IgD-negative memory B cell (primary cell): ENCODE data around the gene USP35. TPM values are rescaled to one million over a fixed set of nuclear protein-coding genes. Genes with fewer than 3 reads are reported as not detected.
"Not testable (repeated sequence)": the region's sequence is repeated elsewhere in the genome, so short reads cannot be mapped to it uniquely, and the experiment has no call there.

Experiments used
- H3K27ac Mint-ChIP-seq, 3 donors: one replicate each; pipeline ENCODE4 v1.8.0; 2020 to 2022; ENCODE audit warnings: mild to moderate bottlenecking in 3 of 3, mixed read lengths in 3 of 3, moderate library complexity in 1 of 3
- H3K27me3 Mint-ChIP-seq: one replicate; pipeline ENCODE4 v1.8.0; 2021; ENCODE audit warnings: mixed read lengths
- H3K36me3 Mint-ChIP-seq: one replicate; pipeline ENCODE4 v1.8.0; 2020; ENCODE audit warnings: mild to moderate bottlenecking, mixed read lengths
- H3K4me1 Mint-ChIP-seq, 3 donors: one replicate each; pipeline ENCODE4 v1.8.0; 2020 to 2022; ENCODE audit warnings: mixed read lengths in 3 of 3, mild to moderate bottlenecking in 1 of 3
- H3K4me3 Mint-ChIP-seq, 4 donors: one replicate each; pipeline ENCODE4 v1.8.0; 2020 to 2022; ENCODE audit warnings: mild to moderate bottlenecking in 4 of 4, mixed read lengths in 4 of 4, moderate library complexity in 3 of 4
- H3K9me3 Mint-ChIP-seq, 3 donors: one replicate each; pipeline ENCODE4 v1.8.0; 2020 to 2021; ENCODE audit warnings: mixed read lengths in 3 of 3, mild to moderate bottlenecking in 1 of 3
- polyA plus RNA-seq: library from polyadenylated mRNA; unstranded; fragments of 300-500 nt; fragmentation: Illumina TruSeq; gene quantifications from one replicate; pipeline ENCODE4 v1.2.3, GENCODE V29; 2021

The USP35 gene
- polyA plus RNA-seq, 1 donor from 2014 or later, result 0.30 TPM

DNA sequence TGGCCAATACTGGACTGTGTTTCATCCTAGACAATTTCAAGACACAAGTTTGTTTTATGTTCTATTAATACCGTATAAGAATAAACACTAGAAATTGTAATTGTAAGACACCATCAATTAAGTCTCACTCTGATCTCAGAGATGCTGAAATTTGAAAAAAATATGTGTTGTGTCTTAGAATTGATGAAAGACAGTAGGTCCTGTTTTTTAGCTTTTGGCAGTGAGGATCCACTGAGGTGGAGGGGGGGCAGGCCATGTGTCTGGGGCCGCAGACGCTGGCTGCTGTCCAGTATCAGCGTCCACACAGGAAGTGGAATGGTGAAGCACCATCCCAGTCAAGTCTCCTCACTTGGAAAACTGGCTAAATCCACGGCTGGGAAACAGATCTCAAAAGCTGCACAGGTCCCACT, 26.8 kb upstream of the USP35 start:
- Mint-ChIP-seq H3K9me3 (no peaks in the 10 kb centered on the region), H3K27ac (no peak overlapping the region), H3K27me3 (no peaks in the 10 kb centered on the region), H3K4me3 (no peak overlapping the region), H3K36me3 (peaks cover 4% of the 10 kb centered on the region), H3K4me1 (peaks cover 0 to 1% (median 0%) of the 10 kb centered on the region in 3 donors)

DNA sequence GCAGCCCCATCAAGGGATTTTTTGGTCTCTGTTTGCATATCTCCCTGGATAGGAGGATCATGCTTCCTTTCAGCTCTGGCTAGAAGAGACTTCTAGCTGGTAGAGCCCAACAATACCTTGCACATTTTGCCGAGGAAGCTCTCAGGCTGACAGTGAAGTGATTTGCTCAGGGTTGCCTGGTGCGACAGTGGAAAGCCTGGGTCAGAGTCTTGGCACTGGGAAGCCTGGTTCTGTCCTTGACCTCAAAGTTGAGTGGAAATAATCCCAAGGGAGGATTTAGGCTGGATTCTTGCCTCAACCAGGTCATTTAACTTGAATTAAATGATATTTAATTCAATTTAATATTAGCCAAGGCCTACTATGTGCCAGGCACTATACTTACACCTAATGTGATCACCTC, 24.9 kb upstream of the USP35 start:
- Mint-ChIP-seq H3K36me3 (peaks cover 2% of the 10 kb centered on the region), H3K4me1 (peaks cover 0 to 1% (median 0%) of the 10 kb centered on the region in 3 donors), H3K27ac (no peak overlapping the region), H3K27me3 (no peaks in the 10 kb centered on the region), H3K4me3 (no peak overlapping the region), H3K9me3 (no peaks in the 10 kb centered on the region)

DNA sequence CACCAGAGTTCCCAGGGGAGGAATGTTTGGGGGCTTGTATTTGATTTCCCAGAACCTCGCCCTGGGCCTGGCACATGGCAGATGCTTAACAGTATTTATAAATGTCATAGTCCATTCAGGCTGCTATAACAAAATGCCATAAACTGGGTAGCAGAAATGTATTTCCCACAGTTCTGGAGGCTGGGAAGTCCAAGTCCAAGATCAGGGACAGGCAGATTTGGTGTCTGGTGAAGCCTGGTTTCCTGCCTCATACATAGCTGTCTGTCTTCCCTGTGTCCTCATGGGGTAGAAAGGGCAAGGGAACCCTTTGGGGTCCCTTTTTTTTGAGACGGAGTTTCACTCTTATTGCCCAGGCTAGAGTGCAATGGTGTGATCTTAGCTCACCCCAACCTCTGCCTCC, 24.2 kb upstream of the USP35 start:
- no peaks in the 10 kb centered on the region for H3K27me3 Mint-ChIP-seq
- no peaks in the 10 kb centered on the region for H3K9me3 Mint-ChIP-seq
- H3K27ac Mint-ChIP-seq, result no peak overlapping the region
- H3K4me1 Mint-ChIP-seq, result peaks cover 0 to 1% (median 0%) of the 10 kb centered on the region in 3 donors
- H3K4me3 Mint-ChIP-seq, result no peak overlapping the region
- H3K36me3 Mint-ChIP-seq, result peaks cover 2% of the 10 kb centered on the region

DNA sequence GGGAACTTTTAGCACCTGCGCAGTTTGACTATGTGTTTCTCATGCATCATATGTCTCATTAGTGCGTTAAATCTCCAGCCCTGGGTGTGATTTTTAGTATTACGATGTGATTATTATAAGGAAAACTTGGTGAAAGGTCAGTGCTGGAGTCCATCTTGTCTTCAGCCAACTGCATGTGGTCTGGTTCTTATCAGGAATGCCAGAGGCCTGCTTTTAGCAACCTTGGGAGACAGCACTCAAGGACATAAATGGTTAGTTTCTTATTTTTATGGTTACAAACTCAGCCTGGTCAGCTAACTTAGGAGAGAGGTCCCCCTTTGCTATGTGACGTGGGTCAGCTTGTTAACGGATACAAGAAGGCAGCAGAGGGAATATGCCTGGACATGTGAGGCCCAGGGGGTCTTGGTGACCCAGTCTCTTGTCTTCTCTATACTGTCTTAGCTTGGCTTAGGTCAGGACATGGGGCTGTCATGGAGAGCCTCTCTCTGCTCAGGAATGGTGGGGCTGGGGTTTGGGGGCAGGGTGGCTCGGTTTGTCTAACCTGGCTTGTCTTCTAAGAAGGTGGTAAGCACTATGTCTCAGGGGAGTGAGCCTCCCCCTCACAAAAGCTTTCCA, 21.8 kb upstream of the USP35 start:
- Mint-ChIP-seq H3K27ac (no peak overlapping the region), H3K9me3 (no peaks in the 10 kb centered on the region), H3K4me3 (no peak overlapping the region), H3K4me1 (peaks cover 0 to 1% (median 0%) of the 10 kb centered on the region in 3 donors), H3K27me3 (no peaks in the 10 kb centered on the region), H3K36me3 (no peaks in the 10 kb centered on the region)

DNA sequence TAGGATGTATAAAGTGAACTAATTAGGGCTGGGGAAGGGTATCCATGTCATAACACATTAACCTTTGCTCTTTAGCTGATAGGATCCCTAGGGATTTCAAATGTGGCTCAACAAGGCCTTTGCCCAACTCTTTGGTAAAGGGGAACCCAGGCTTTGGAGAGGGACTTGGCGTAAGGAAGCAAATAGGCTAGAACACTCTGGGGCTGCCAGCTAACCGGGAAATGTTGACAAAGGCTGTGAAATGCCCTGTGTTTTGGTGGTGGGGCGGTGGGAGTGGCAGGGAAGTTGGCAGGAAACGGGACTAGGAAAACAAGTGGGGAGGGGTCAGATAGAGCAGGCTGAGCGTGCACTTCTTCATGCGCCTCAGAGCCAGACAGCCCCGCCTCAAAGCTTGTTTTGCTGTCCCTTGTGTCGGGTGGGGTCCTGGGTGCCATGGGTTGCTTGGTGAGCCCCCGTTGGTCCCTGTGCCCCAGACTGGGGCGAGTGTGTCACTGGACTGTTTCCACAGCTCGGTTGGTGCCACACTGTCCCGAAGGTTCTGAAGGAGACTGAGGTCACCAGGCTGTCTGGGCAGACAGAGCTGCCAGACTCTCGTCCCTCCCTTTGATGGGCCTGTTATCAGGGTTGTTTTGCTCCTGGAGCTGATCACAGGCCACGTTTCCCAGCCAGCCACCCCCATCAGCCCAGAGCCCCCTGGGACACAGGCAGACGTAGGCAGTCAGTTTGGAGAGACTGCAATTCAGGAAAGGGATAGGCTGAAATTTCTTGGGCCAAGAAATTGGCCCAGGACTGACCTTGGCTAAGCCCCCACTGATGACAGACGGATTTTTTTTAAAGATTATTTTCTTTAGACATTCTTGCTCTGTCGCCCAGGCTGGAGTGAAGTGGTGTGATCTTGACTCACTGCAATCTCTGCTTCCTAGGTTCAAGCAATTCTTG, 19.9 kb upstream of the USP35 start:
- peaks cover 0 to 1% (median 0%) of the 10 kb centered on the region in 3 donors for H3K4me1 Mint-ChIP-seq
- no peak overlapping the region for H3K4me3 Mint-ChIP-seq
- no peak overlapping the region for H3K27ac Mint-ChIP-seq

DNA sequence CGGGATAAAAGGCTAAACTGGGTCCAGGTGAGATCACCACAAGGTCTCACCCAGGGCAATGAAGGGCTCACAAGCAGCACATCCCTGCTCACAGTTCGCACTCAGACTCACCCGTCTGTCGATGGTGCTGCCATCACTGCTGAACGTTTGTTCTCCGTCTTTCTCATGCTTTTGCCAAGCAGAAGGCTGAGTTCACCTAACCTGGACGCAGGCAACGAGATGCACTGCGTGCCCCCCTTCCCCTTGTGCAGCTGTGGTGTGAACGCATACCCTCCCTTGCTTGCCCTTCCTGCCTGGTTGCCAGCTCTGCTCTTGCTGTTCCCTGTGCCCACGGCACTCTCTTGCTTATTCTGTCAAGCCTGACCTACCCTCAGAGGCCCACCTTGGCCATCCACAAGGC, 18.3 kb upstream of the USP35 start:
- Mint-ChIP-seq H3K4me1 (no peaks in the 10 kb centered on the region), H3K4me3 (no peak overlapping the region), H3K36me3 (peaks cover 9% of the 10 kb centered on the region), H3K27me3 (no peaks in the 10 kb centered on the region), H3K27ac (no peak overlapping the region), H3K9me3 (no peaks in the 10 kb centered on the region)

More for the DNA sequence above, 19.9 kb upstream of the USP35 start:
- H3K27me3 Mint-ChIP-seq, result no peaks in the 10 kb centered on the region
- H3K36me3 Mint-ChIP-seq, result peaks cover 9% of the 10 kb centered on the region
- H3K9me3 Mint-ChIP-seq, result no peaks in the 10 kb centered on the region

DNA sequence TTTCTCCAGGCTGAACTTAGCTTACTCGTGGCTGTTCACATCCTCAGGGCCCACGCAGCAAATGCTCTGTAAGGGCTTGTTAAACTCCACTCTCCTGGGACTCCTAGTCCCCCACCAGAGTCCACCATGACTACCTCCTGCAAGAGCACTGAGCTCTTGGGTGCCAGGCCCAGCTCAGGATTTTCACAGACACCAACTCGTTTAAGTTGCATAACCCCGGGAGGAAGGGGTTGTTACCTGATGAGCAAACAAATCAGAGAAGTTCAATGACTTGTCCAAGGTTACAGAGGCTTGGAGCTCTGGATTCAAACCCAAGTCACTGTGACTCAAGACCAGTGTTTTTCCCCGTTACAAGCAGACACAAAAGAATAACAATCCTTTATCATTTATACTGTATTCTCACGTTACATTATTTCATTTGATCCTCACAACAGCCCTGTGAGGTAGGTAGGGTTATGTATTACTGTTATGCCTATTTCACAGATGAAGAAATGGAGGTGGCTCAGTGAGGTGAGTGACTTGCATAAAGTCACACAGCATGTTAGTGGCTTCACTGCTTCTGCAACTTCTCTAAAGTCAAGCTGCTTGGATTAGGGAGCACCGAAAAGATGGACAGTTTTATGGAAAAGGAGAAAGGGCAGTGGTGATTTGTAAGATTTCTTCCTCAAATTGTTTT, 17.7 kb upstream of the USP35 start:
- Mint-ChIP-seq H3K36me3 (peaks cover 9% of the 10 kb centered on the region), H3K27ac (no peak overlapping the region), H3K4me3 (no peak overlapping the region), H3K9me3 (no peaks in the 10 kb centered on the region), H3K27me3 (no peaks in the 10 kb centered on the region), H3K4me1 (no peaks in the 10 kb centered on the region)

DNA sequence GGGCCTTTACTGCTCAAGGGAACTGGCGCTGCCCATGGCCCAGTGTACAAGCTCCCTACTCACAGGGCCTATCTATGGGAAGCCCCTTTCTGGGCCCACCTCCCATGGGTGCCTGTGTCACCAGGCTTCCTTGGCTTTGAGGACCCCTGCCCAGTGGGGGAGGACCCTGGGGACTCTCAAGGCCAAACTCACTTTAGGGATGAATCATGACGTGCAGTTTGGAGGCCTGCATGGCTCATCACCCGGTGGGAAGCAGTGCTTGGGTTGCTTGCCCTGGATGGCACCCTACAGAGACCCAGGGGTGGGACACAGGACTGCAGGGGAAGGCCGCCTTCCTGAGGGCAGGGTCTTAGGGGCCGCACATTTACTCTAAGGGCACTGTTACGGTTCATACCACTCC, 16.8 kb upstream of the USP35 start:
- Mint-ChIP-seq H3K4me3 (no peak overlapping the region), H3K9me3 (no peaks in the 10 kb centered on the region), H3K4me1 (no peaks in the 10 kb centered on the region), H3K36me3 (peaks cover 9% of the 10 kb centered on the region), H3K27me3 (no peaks in the 10 kb centered on the region), H3K27ac (no peak overlapping the region)

DNA sequence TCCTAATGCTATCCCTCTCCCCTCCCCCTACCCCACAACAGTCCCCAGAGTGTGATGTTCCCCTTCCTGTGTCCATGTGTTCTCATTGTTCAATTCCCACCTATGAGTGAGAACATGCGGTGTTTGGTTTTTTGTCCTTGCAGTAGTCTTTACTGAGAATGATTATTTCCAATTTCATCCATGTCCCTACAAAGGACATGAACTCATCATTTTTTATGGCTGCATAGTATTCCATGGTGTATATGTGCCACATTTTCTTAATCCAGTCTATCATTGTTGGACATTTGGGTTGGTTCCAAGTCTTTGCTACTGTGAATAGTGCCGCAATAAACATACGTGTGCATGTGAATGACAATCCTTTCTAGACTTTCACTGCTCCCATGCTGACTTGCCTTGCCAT, 12.9 kb upstream of the USP35 start:
- H3K9me3 Mint-ChIP-seq, H3K4me1 Mint-ChIP-seq, H3K27me3 Mint-ChIP-seq, H3K27ac Mint-ChIP-seq, H3K4me3 Mint-ChIP-seq: not testable (repeated sequence)
- peaks cover 14% of the 10 kb centered on the region for H3K36me3 Mint-ChIP-seq

DNA sequence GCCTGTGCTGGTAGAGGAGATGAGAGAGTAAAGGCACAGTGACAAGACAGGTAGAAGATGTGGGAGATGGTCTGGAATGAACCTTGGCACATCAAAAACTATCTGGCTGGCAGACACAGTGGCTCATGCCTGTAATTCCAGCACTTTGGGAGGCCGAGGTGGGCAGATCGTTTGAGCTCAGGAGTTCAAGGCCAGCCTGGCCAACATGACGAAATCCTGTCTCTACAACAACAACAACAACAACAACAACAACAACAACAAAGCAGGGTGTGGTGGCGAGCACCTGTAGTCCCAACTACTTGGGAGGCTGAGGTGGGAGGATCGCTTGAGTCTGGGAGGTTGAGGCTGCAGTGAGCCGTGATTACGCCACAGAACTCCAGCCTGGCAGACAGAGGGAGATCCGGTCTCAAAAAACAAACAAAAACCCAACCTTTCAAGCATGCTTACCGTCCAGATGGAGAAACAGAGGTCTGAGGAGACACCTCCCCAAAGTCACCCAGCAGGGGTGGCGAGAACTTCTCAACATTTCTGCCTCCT, 12.0 kb upstream of the USP35 start:
- Mint-ChIP-seq H3K4me1 (no peaks in the 10 kb centered on the region), H3K27me3 (no peaks in the 10 kb centered on the region), H3K36me3 (peaks cover 16% of the 10 kb centered on the region), H3K27ac (peak overlapping the region in 1 of 3 donors; percentile 84), H3K4me3 (no peak overlapping the region), H3K9me3 (peaks cover 0 to 7% (median 0%) of the 10 kb centered on the region in 3 donors)

DNA sequence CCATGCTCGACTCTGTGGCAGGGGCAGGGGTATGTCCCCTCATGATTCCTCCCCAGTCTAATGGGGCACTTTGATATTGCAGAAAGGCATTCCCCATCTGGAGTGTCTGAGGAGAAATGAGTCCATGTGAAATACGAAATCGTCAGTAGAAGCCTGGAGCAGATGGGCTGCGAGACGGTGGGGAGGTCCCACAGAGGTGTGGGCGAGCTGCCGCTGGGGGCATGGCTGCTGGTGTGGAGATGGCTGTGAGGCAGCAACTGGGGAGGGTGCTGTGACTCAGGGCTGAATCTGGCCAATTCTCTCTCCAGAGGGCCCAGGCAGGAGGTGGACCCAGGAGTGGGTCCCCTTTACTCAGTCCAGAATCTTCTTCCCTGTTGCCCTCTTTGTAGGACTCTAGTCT, 11.5 kb upstream of the USP35 start:
- Mint-ChIP-seq H3K9me3 (peaks cover 0 to 7% (median 0%) of the 10 kb centered on the region in 3 donors), H3K4me3 (no peak overlapping the region), H3K36me3 (peaks cover 15% of the 10 kb centered on the region), H3K27me3 (no peaks in the 10 kb centered on the region), H3K27ac (no peak overlapping the region), H3K4me1 (no peaks in the 10 kb centered on the region)

DNA sequence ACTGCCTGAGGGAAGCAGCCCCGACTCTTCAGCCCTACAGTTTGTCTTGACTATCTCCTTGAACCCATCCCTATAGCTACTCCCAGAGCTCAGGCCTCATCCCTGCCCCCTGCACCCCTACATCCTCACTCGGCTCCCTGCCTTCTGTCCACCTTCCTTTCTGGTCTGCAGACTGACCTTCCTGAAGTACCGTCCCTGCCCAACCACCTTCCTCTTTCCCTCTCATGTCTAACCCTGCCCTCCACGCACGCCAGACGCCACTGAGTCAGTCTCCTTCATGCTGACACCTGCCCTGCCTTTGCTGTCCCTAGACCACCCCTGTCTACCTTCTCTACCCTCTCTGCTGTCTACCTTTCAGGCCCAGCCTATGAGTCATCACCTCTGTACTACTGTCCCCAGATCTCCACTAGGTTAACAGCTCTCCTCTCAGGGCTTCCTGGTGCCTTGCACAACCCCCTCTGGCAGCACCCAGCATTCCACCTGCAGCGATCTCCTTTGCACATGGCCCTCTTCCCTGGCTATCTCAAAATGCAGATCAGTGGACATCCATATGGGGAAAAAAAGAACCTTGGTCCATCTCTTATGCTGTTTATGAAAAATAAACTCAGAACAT, 9.2 kb upstream of the USP35 start:
- Mint-ChIP-seq H3K4me3 (no peak overlapping the region), H3K36me3 (peaks cover 9% of the 10 kb centered on the region), H3K9me3 (peaks cover 0 to 7% (median 0%) of the 10 kb centered on the region in 3 donors), H3K4me1 (peaks cover 0 to 1% (median 0%) of the 10 kb centered on the region in 3 donors), H3K27ac (no peak overlapping the region), H3K27me3 (no peaks in the 10 kb centered on the region)

DNA sequence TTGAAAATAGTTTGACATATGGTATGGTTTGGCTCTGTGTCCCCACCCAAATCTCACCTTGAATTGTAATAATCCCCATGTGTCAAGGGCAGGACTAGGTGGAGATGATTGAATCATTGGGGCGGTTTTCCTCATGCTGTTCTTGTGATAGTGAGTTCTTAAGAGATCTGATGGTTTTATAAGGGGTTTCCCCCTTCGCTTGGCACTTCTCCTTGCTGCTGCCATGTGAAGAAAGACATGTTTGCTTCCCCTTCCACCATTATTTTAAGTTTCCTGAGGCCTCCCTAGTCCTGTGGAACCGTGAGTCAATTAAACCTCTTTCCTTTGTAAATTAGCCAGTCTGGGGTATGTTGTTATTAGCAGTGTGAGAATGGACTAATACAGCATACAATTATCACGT, 8.0 kb upstream of the USP35 start:
- Mint-ChIP-seq H3K4me3 (peak overlapping the region in 1 of 4 donors; percentile 13), H3K36me3 (peaks cover 9% of the 10 kb centered on the region), H3K4me1 (peaks cover 0 to 1% (median 0%) of the 10 kb centered on the region in 3 donors), H3K27me3 (no peaks in the 10 kb centered on the region), H3K9me3 (peaks cover 0 to 7% (median 0%) of the 10 kb centered on the region in 3 donors), H3K27ac (peak overlapping the region in 1 of 3 donors; percentile 37)

DNA sequence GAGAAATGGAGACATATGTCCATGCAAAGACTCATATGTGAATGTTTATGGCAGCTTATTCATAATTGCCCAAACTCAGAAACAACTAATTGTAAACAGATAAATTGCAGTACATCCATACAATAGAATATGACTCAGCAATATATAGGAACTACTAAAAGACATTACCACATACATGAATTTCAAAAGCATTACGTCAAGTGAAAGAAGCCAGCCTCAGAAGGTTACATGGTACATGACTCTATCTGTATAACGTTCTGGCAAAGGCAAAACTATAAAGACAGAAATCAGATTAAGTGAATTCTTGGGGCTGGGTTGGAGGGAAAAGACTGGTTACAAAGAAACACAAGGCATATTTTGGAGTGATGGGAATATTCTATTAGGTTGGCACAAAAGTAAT, 7.5 kb upstream of the USP35 start:
- Mint-ChIP-seq H3K4me1 (peaks cover 0 to 1% (median 0%) of the 10 kb centered on the region in 3 donors), H3K27ac (no peak overlapping the region), H3K4me3 (no peak overlapping the region), H3K27me3 (no peaks in the 10 kb centered on the region), H3K36me3 (peaks cover 9% of the 10 kb centered on the region), H3K9me3 (peaks cover 0 to 7% (median 0%) of the 10 kb centered on the region in 3 donors)
